Esophagus squamous epithelium (tissue), 5 donors: Measurements from ENCODE around the gene EFCAB12. TPM values are rescaled to one million over a fixed set of nuclear protein-coding genes. Genes with fewer than 3 reads are reported as not detected.

Experiments
- DNase-seq: peaks from one replicate; lab custom pipeline; 2025; lab: John Stamatoyannopoulos, UW
- H3K27ac ChIP-seq, 4 donors: fragments of 200-600 bp; sonication (generic); one replicate each; pipeline ENCODE4 v1.5.1; 2016 to 2019; ENCODE audit warnings: mild to moderate bottlenecking in 1 of 4
- H3K27me3 ChIP-seq, 4 donors: fragments of 200-600 bp; sonication (generic); 1 replicate in 3 of 4; 2 replicates in 1 of 4; pipeline versions ENCODE4 v1.5.1 to v1.6.0; 2017 to 2021; ENCODE audit warnings: antibody characterized with exemption in 1 of 4
- H3K36me3 ChIP-seq, 3 donors: fragments of 200-600 bp; sonication (generic); one replicate each; pipeline ENCODE4 v1.5.1; 2016 to 2019
- H3K4me1 ChIP-seq, 3 donors: fragments of 200-600 bp; sonication (generic); one replicate each; pipeline ENCODE4 v1.5.1; 2017 to 2019
- H3K4me3 ChIP-seq, 4 donors: fragments of 200-600 bp; sonication (generic); 1 replicate in 3 of 4; 2 replicates in 1 of 4; pipeline ENCODE4 v1.5.1; 2016 to 2019; ENCODE audit warnings: mild to moderate bottlenecking in 2 of 4, moderate library complexity in 1 of 4
- H3K9me3 ChIP-seq, 3 donors: fragments of 200-600 bp; sonication (generic); one replicate each; pipeline ENCODE4 v1.5.1; 2016 to 2019
- POLR2A ChIP-seq, 4 donors: fragments of 450-650 bp; IDR thresholded peaks; one replicate each; pipeline ENCODE4 v1.6.1; 2017; ENCODE audit warnings: antibody characterized with exemption in 4 of 4, mild to moderate bottlenecking in 4 of 4, moderate library complexity in 3 of 4
- WGBS, 2 donors: methylation state at CpG; one replicate each; pipeline ENCODE4 v1.1.5; 2018; 5-methylcytosine and 5-hydroxymethylcytosine counted together
- intact Hi-C: fragments of 100-400 bp; cut with DNase I; formaldehyde crosslinking; loops from one replicate; pipeline ENCODE4 v1.15.0; 2022
- total RNA-seq, 4 donors: library from RNA; depleted of rRNA; stranded (reverse); fragments of >200 nt; gene quantifications; one replicate each; pipeline ENCODE4 v1.1.0, GENCODE V29; 2016
- TF ChIP-seq, protein P1 (sequence below), 6 experiments: fragments of 450-650 bp in 4 of 6; fragments of 200-600 bp in 2 of 6; sonication (generic) in 2 of 6; IDR thresholded peaks; one replicate each; pipeline ENCODE4 v1.5.1; 2016 to 2019; ENCODE audit warnings: antibody characterized with exemption in 6 of 6, mild to moderate bottlenecking in 4 of 6, moderate library complexity in 4 of 6
- donor health status: DM: yes; HTN: yes; CAD: no.

The EFCAB12 gene
- total RNA-seq, 4 donors from 2014 or later = under 0.01 TPM; not detected in 3

DNA sequence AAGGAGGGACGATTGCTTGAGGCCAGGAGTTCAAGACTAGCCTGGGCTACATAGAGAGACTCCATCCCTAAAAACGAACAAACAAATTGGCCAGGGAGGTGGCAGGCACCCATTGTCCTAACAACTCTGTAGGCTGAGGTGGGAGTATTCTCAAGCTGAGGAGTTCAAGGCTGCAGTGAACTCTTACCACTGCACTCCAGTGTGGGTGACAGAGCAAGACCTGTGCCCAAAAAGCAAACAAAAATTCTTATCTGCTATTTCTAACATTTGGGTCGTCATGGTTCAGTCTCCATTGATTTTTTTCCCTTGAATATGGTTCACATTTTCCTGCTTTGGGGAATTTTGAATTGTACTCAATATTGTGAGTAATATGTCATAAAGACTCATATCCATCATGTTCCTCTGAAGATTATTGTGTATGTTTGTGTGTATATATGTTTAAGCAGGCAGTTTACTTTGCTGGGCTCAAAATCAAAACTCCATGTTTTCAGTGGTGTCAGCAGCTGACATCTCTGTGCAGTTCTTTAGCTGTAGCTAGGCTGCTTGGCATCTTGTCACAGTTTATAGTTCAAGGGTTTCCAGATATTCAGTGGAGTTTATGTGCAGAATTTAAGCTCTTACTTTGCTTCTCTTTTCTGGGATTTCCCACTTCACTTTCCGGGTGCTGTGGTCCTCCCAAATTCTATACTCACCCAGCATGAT, 44.8 kb upstream of the EFCAB12 start:
- WGBS, 2 donors = 80 to 82% methylated on average over 4 of the region's 4 CpGs
- DNase-seq = no peak
- TF ChIP-seq, protein P1, sequence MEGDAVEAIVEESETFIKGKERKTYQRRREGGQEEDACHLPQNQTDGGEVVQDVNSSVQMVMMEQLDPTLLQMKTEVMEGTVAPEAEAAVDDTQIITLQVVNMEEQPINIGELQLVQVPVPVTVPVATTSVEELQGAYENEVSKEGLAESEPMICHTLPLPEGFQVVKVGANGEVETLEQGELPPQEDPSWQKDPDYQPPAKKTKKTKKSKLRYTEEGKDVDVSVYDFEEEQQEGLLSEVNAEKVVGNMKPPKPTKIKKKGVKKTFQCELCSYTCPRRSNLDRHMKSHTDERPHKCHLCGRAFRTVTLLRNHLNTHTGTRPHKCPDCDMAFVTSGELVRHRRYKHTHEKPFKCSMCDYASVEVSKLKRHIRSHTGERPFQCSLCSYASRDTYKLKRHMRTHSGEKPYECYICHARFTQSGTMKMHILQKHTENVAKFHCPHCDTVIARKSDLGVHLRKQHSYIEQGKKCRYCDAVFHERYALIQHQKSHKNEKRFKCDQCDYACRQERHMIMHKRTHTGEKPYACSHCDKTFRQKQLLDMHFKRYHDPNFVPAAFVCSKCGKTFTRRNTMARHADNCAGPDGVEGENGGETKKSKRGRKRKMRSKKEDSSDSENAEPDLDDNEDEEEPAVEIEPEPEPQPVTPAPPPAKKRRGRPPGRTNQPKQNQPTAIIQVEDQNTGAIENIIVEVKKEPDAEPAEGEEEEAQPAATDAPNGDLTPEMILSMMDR (IDR thresholded peaks at IDR 0.05) = no peak
- no peak for TF ChIP-seq POLR2A (IDR thresholded peaks at IDR 0.05)
- no peaks in the 10 kb centered on the region for H3K9me3 ChIP-seq
- intact Hi-C loops = no loop called here
- H3K27me3 ChIP-seq = no peaks in the 10 kb centered on the region
- H3K36me3 ChIP-seq = peaks cover 0 to 71% (median 11%) of the 10 kb centered on the region in 3 donors
- peaks cover 0 to 14% (median 0%) of the 10 kb centered on the region in 3 donors for H3K4me1 ChIP-seq
- H3K27ac ChIP-seq = no peak overlapping the region
- H3K4me3 ChIP-seq = no peak overlapping the region

DNA sequence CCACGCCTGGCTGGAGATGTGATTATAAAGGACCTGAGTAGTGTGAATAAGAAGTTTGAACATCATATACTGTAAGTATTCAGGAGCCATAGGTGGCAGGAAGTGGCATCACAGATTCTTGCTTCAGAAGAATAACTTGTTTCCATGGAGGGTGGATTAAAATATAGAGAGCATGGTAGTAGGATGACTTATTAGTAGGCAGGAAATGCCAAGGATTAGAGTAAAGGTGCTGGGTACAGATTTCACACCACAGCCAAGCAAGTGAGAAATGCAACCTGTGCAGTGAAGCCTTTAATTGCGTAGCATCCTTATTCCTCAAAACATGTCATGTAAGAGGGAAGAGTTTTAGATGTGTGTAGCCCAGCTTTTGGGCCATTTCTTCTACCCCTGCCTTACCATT, 42.4 kb upstream of the EFCAB12 start:
- 88 to 93% methylated on average over 2 of the region's 2 CpGs for WGBS, 2 donors
- peaks cover 0 to 52% (median 0%) of the 10 kb centered on the region in 3 donors for H3K36me3 ChIP-seq

DNA sequence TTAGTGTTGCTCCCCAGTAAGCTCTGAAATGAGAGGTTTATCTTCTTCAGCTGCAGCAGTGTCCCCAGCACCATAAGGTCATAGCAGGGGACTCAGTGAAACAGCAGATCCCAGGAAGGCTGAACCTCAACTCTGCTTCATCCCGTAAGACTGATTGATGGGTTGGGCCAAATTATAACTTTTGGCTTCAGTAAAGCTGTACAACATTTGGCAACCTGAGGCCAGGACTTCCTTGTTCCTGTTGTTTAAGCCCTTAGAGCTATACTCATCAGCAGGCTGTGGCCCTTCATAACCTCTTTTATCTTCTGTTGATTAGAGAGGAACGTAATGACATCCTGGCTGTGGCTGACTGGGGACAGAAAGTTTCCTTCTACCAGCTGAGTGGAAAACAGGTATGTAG, 40.6 kb upstream of the EFCAB12 start:
- peaks cover 0 to 14% (median 0%) of the 10 kb centered on the region in 3 donors for H3K4me1 ChIP-seq
- H3K27ac ChIP-seq = peak overlapping the region in 3 of 4 donors; percentile 6 to 33 (median 22)
- WGBS, 2 donors = 58 to 60% methylated on average over 2 of the region's 2 CpGs
- H3K4me3 ChIP-seq = no peak overlapping the region
- intact Hi-C loops = no loop called here
- no peaks in the 10 kb centered on the region for H3K9me3 ChIP-seq
- TF ChIP-seq, protein P1 (IDR thresholded peaks at IDR 0.05) = no peak
- TF ChIP-seq POLR2A (IDR thresholded peaks at IDR 0.05) = no peak
- H3K36me3 ChIP-seq = peaks cover 0 to 60% (median 0%) of the 10 kb centered on the region in 3 donors
- DNase-seq = no peak
- no peaks in the 10 kb centered on the region for H3K27me3 ChIP-seq

More for the DNA sequence above, 42.4 kb upstream of the EFCAB12 start:
- no peaks in the 10 kb centered on the region for H3K9me3 ChIP-seq
- H3K27ac ChIP-seq = no peak overlapping the region
- H3K27me3 ChIP-seq = no peaks in the 10 kb centered on the region
- no peak overlapping the region for H3K4me3 ChIP-seq
- no peak for DNase-seq
- intact Hi-C loops = no loop called here
- H3K4me1 ChIP-seq = peaks cover 0 to 14% (median 0%) of the 10 kb centered on the region in 3 donors
- TF ChIP-seq, protein P1 (IDR thresholded peaks at IDR 0.05) = no peak
- TF ChIP-seq POLR2A (IDR thresholded peaks at IDR 0.05) = no peak

DNA sequence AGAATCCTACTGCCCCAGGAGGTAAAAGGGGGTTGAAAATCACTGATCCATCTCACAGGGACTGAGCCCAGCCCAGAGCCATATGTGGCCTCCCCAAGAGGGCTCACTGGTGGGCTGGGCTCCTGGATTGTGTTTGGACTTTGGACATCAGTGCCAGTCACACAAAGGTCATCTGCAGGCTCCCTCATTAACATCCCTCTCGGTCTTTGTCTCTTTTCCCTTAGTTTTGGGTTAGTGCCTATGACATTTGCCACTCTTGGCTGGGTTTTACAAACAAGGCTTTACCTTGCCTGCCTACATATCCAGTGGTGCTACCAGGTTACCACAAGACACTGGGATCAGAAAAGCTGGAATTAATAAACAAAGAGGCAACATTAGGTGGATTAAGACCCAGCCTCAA, 39.5 kb upstream of the EFCAB12 start:
- Histone ChIP-seq H3K27ac (no peak overlapping the region), H3K4me1 (peaks cover 0 to 14% (median 0%) of the 10 kb centered on the region in 3 donors), H3K9me3 (no peaks in the 10 kb centered on the region), H3K27me3 (no peaks in the 10 kb centered on the region), H3K4me3 (no peak overlapping the region), H3K36me3 (peaks cover 0 to 62% (median 0%) of the 10 kb centered on the region in 3 donors)
- intact Hi-C loops = no loop called here
- DNase-seq = no peak
- WGBS, 2 donors = 63 to 91% methylated on average over 1 of the region's 1 CpG
- TF ChIP-seq POLR2A (IDR thresholded peaks at IDR 0.05) = no peak
- TF ChIP-seq, protein P1 (IDR thresholded peaks at IDR 0.05) = no peak

GRCh38 chr3:129463716-129464115, 35.3 kb upstream of the EFCAB12 start:
- H3K4me1 ChIP-seq = peaks cover 0 to 4% (median 0%) of the 10 kb centered on the region in 3 donors
- H3K27me3 ChIP-seq = no peaks in the 10 kb centered on the region
- DNase-seq = no peak
- intact Hi-C loops = no loop called here
- H3K9me3 ChIP-seq = no peaks in the 10 kb centered on the region
- H3K4me3 ChIP-seq = no peak overlapping the region
- 70 to 87% methylated on average over 4 of the region's 4 CpGs for WGBS, 2 donors
- H3K36me3 ChIP-seq = peaks cover 0 to 48% (median 0%) of the 10 kb centered on the region in 3 donors
- H3K27ac ChIP-seq = no peak overlapping the region
- TF ChIP-seq, protein P1 (IDR thresholded peaks at IDR 0.05) = no peak
- no peak for TF ChIP-seq POLR2A (IDR thresholded peaks at IDR 0.05)
